ENCODE results near the gene TENT4B. TPM values are rescaled to one million over a fixed set of nuclear protein-coding genes. Genes with fewer than 3 reads are reported as not detected.

TENT4B gene
- total RNA-seq, 6 donors from 2014 or later = 7.2 to 19.2 (median 10.6) TPM

DNA sequence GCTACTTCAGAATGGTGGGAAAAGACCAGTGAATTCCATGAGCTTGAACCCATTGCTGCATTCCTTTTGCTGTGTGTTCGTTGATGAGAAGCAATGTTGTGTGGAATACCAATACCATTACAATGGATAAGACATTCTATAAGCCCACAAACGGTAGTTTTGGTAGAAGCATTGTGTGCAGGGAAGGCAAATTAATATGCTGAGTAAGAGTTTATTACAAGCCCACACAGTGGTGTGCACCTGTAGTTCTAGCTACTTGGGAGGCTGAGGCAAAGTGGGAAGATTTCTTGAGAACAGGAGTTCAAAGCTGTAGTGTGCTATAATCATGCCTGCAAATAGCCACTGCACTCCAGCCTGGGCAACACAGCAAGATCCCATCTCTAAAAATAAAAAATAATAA lies 19.9 kb upstream of the TENT4B start:
- DNase-seq (no peak), ATAC-seq (ENCODE audit: low FRiP score in 2 of 2) (no peak)
- Histone ChIP-seq H3K4me3 (no peak overlapping the region), H3K27me3 (no peaks in the 10 kb centered on the region), H3K27ac (no peak overlapping the region), H3K4me1 (no peaks in the 10 kb centered on the region), H3K36me3 (no peaks in the 10 kb centered on the region), H3K9me3 (no peaks in the 10 kb centered on the region)
- no peak for TF ChIP-seq POLR2AphosphoS5 (IDR thresholded peaks at IDR 0.05)
- no peak for TF ChIP-seq POLR2A (IDR thresholded peaks at IDR 0.05)
- no peak for TF ChIP-seq EP300 (IDR thresholded peaks at IDR 0.05)
- TF ChIP-seq CTCF (IDR thresholded peaks at IDR 0.05) = no peak
- WGBS, 2 donors = 41 to 73% methylated on average over 2 of the region's 2 CpGs

DNA sequence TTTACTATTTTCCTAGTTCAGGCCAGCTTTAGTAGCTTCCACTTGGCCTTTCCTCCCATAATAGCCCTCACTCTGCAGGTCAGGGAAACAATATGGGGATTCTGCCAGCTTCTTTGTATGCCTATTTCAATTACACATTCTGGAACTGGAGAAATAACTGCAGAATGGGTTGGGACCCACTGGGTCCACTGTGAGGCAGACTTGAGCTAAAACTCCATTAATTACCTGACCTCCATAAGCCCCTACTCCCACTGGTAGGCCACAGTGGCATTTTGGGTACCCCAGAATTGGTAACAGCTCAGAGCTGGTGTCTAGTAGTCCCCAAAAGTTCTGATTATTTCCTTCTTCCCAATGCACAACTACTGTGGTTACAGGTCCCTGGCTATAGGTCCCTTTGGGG lies 16.7 kb upstream of the TENT4B start:
- DNase-seq = no peak

GRCh38 chr16:50137268-50137667 lies 15.8 kb upstream of the TENT4B start:
- Histone ChIP-seq H3K36me3 (no peaks in the 10 kb centered on the region), H3K4me1 (no peaks in the 10 kb centered on the region), H3K27ac (no peak overlapping the region), H3K9me3 (no peaks in the 10 kb centered on the region), H3K27me3 (no peaks in the 10 kb centered on the region), H3K4me3 (no peak overlapping the region)
- TF ChIP-seq POLR2AphosphoS5 (IDR thresholded peaks at IDR 0.05) (no peak), POLR2A (IDR thresholded peaks at IDR 0.05) (no peak), EP300 (IDR thresholded peaks at IDR 0.05) (no peak), CTCF (IDR thresholded peaks at IDR 0.05) (no peak)
- no peak for DNase-seq
- WGBS, 2 donors = 92 to 97% methylated on average over 3 of the region's 3 CpGs
- ATAC-seq (ENCODE audit: low FRiP score in 2 of 2) = no peak

More for the DNA sequence above, 16.7 kb upstream of the TENT4B start:
- no peaks in the 10 kb centered on the region for H3K4me1 ChIP-seq
- H3K36me3 ChIP-seq = no peaks in the 10 kb centered on the region
- H3K27ac ChIP-seq = no peak overlapping the region
- no peak for ATAC-seq (ENCODE audit: low FRiP score in 2 of 2)
- no peak overlapping the region for H3K4me3 ChIP-seq
- H3K27me3 ChIP-seq = no peaks in the 10 kb centered on the region
- TF ChIP-seq CTCF (IDR thresholded peaks at IDR 0.05) = no peak
- no peak for TF ChIP-seq EP300 (IDR thresholded peaks at IDR 0.05)
- TF ChIP-seq POLR2A (IDR thresholded peaks at IDR 0.05) = no peak
- no peak for TF ChIP-seq POLR2AphosphoS5 (IDR thresholded peaks at IDR 0.05)
- no peaks in the 10 kb centered on the region for H3K9me3 ChIP-seq

- no peaks in the 10 kb centered on the region for H3K36me3 ChIP-seq
- TF ChIP-seq EP300 (IDR thresholded peaks at IDR 0.05) (no peak), POLR2A (IDR thresholded peaks at IDR 0.05) (no peak)
- DNase-seq = no peak
- H3K9me3 ChIP-seq = no peaks in the 10 kb centered on the region
- no peak overlapping the region for H3K4me3 ChIP-seq
- no peak for ATAC-seq (ENCODE audit: low FRiP score in 2 of 2)
- H3K4me1 ChIP-seq = no peaks in the 10 kb centered on the region
- no peaks in the 10 kb centered on the region for H3K27me3 ChIP-seq
- no peak overlapping the region for H3K27ac ChIP-seq
- WGBS, 2 donors = 86 to 94% methylated on average over 1 of the region's 1 CpG
These were observed 13.5 kb upstream of the TENT4B start for GRCh38 chr16:50139580-50139979.

GRCh38 chr16:50144211-50144610 lies 8.9 kb upstream of the TENT4B start:
- Histone ChIP-seq H3K4me3 (no peak overlapping the region), H3K9me3 (no peaks in the 10 kb centered on the region), H3K4me1 (no peaks in the 10 kb centered on the region), H3K27me3 (no peaks in the 10 kb centered on the region), H3K27ac (no peak overlapping the region), H3K36me3 (no peaks in the 10 kb centered on the region)
- WGBS, 2 donors = 82 to 91% methylated on average over 2 of the region's 2 CpGs
- DNase-seq = no peak
- ATAC-seq (ENCODE audit: low FRiP score in 2 of 2) = no peak
- TF ChIP-seq POLR2A (IDR thresholded peaks at IDR 0.05) (no peak), CTCF (IDR thresholded peaks at IDR 0.05) (no peak), POLR2AphosphoS5 (IDR thresholded peaks at IDR 0.05) (no peak), EP300 (IDR thresholded peaks at IDR 0.05) (no peak)

Measured in upper lobe of left lung (tissue), 6 donors.